Smooth muscle cell of the coronary artery (primary cell): ENCODE measurements around the gene TLR9. TPM values are rescaled to one million over a fixed set of nuclear protein-coding genes. Genes with fewer than 3 reads are reported as not detected.

Source experiments
- total RNA-seq: library from RNA; depleted of rRNA; stranded (reverse); fragments of >200 nt; gene quantifications from 2 replicates; pipeline ENCODE4 v1.2.3, GENCODE V29; 2014; ENCODE audit warnings: low replicate concordance

The TLR9 gene
- total RNA-seq: under 0.01 TPM in 1 of 2 replicates, not detected in the other

GRCh38 chr3:52225452-52226228 is at the start of gene TLR9:
TLR9 (minus strand) TSS chr3:52225645; CDS start chr3:52225529, 116 bp downstream.

DNA sequence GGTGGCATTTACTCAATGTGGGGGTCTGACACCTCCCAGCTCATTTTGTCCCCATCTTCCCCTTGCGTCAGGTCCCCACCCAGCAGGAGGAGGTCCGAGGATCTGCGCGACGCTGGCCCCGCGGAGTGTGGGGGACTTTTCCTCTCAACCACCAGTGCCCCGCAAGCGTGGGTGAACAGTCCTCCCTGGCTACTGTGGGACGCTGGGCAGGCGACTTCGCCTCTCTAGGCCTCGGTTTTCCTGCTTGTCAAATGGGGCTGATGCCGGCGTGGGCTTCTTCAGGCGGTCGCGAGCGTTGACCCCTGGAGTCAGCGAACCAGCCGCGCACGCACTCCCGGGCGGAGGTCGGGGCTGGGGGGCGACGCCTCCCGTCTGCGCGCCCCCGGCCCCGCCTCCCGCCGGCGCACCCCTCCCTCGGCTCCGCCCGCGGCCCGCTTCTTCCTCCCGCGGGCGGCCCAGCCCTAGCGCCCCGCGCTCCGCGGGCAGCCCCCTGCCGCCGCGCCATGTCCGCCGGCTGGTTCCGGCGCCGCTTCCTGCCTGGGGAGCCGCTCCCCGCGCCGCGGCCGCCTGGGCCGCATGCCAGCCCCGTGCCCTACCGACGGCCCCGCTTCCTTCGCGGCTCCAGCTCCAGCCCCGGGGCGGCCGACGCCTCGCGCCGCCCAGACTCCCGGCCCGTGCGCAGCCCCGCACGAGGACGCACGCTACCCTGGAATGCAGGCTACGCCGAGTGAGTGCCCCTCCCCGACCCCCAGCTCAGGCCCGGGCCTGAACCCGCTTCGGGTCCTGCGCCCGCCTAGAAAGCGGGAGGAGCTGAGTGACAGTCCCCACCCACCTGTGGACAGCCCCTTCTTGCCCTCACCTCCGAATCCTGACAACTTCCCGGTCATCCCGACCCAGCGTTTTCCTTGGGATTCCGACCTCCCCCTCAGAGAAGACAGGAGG is 20.1 kb upstream of the TLR9 start, which contains the start of gene PPM1M:
TSS of gene PPM1M (plus strand) at position 438 of the 942 bp plus-strand sequence. CDS start at position 504, 66 bp downstream.

GRCh38 chr3:52238761-52239701 is 13.6 kb upstream of the TLR9 start, which contains the start of gene TWF2:
TWF2 (minus strand) TSS chr3:52239158; CDS start chr3:52239016, 142 bp downstream.

DNA sequence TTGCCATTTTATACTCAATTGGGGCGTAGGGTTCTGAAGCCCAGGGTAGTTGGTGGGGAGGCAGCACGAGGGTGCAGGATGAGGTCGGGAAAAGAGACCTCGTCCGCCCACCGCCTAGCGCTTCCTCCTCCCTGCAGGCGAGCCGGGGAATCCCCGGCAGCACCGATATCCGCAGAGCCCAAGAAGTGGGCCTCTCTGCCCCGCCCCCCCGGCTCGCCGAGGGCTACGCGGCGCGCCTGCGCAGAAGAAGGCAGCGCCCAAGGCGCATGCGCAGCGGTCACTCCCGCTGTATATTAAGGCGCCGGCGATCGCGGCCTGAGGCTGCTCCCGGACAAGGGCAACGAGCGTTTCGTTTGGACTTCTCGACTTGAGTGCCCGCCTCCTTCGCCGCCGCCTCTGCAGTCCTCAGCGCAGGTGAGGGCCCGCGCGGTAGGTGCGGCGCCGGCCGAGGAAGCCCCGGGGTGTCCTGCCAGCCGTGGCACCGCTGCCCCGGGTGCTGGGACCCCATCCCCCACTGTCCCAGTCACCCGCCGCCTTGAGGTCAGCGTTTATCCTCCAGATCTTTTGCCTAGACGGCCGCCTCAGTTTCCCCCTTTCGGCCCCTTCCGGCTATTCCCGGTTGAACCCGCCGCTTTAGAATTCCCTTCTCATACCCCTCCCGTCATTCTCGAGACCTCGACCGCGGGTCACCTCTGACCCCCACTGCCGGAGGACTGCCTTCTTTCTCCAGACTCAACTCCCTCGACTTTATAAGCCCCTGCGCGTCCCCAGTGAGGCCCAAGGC is 27.4 kb downstream of the TLR9 start, which contains the start of gene ALAS1:
TSS of gene ALAS1 (plus strand) at position 319 of the 784 bp plus-strand sequence. CDS start 1,082 bp downstream, outside the sequence.

Other genes with a start within 250 kb of the TLR9 start
- 57.4 and 59.1 TPM in 2 replicates for gene ACY1, start 242.1 kb downstream of the TLR9 start, total RNA-seq
- 574 and 1,531 TPM in 2 replicates for gene RPL29, start 229.8 kb downstream of the TLR9 start, total RNA-seq
- gene DUSP7, start 169.1 kb downstream of the TLR9 start, total RNA-seq: 3.0 and 8.2 TPM in 2 replicates
- gene POC1A, start 71.2 kb downstream of the TLR9 start, total RNA-seq: 2.3 and 6.0 TPM in 2 replicates
- 15.8 and 34.0 TPM in 2 replicates for gene ALAS1, start 27.5 kb downstream of the TLR9 start, total RNA-seq
- 59.2 and 139 TPM in 2 replicates for gene TWF2, start 13.5 kb upstream of the TLR9 start, total RNA-seq
- 13.2 and 26.1 TPM in 2 replicates for gene PPM1M, start 20.1 kb upstream of the TLR9 start, total RNA-seq
- gene WDR82, start 53.0 kb upstream of the TLR9 start, total RNA-seq: 53.6 and 73.3 TPM in 2 replicates
- gene GLYCTK, start 62.2 kb upstream of the TLR9 start, total RNA-seq: 6.4 and 12.0 TPM in 2 replicates
- 1.7 and 8.3 TPM in 2 replicates for gene DNAH1, start 90.7 kb upstream of the TLR9 start, total RNA-seq
- 45.3 and 69.2 TPM in 2 replicates for gene BAP1, start 184.4 kb upstream of the TLR9 start, total RNA-seq
- 1.3 and 1.9 TPM in 2 replicates for gene PHF7, start 185.0 kb upstream of the TLR9 start, total RNA-seq
- 0.90 TPM in 1 of 2 replicates, not detected in the other for gene SEMA3G, start 219.5 kb upstream of the TLR9 start, total RNA-seq
- 2.5 and 19.8 TPM in 2 replicates for gene TNNC1, start 228.4 kb upstream of the TLR9 start, total RNA-seq
- 54.9 and 72.7 TPM in 2 replicates for gene NISCH, start 230.0 kb upstream of the TLR9 start, total RNA-seq